HG03469 (cell line): ENCODE data around the gene SCG5.
A peak's percentile ranks its signal among the peaks of the same experiment; 100 is the strongest.
"Not testable (repeated sequence)": the region's sequence is repeated elsewhere in the genome, so short reads cannot be mapped to it uniquely, and the experiment has no call there.

Experiments
- ATAC-seq: cut with Tn5 transposase; IDR thresholded peaks from one replicate; pipeline ENCODE4 v1.9.1; 2021; ENCODE audit warnings: mild to moderate bottlenecking, moderate library complexity, moderate number of reproducible peaks; ENCODE audit not compliant: unreplicated experiment

SCG5 gene, protein sequence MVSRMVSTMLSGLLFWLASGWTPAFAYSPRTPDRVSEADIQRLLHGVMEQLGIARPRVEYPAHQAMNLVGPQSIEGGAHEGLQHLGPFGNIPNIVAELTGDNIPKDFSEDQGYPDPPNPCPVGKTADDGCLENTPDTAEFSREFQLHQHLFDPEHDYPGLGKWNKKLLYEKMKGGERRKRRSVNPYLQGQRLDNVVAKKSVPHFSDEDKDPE

DNA sequence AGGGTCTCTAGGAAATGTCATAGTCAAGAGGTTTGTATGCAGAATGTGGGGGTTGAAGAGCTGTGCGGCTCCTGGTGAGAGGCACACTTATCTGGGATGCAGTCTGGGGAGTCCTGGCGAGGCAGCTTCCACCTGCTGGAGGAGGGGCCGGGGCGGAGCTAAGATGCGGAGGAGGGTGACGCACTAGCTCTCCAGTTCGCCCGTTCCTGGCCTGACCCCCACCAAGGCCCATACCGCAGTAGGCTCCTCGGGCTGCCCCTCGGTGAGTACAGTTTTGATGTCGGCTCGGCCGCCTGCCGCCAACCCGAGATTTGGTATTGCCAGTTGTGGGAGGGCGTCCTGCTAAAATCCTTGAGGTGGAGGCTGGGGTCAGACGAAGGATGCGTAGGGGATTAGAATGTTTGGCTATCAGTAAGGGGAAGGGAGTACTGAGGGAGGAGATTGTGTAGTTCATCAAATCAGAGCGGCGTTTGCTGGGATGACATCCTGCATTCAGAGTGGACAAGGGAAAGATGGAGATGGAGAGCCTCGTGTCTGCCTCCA lies at the start of gene SCG5:
Gene SCG5, plus strand, starts transcription at position 194 of the 543 bp plus-strand sequence. CDS start 1,883 bp downstream, outside the sequence.
- no peak for ATAC-seq

DNA sequence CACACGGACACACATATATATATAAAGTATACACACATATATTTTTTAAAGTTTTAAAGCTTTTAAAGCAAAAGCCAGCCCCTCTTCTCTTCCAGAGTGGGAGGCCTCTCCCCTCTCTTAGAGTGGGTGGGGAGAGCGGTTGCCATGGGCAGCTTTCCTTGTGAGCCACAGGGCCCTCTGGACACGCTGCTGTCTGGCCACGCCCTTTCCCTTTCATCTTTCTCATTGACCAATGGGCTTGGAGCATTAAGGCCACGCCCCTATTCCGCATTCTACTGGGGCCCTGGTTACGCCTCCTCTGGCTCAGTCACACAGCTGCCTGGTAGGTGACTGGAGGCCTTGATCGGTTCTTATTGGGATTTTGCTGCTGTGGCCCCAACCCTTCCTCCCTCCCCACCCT lies 48.4 kb upstream of the SCG5 start, which contains the start of gene GOLGA8N:
Gene GOLGA8N, plus strand, starts transcription at position 306 of the 400 bp plus-strand sequence.
- ATAC-seq: not testable (repeated sequence)

DNA sequence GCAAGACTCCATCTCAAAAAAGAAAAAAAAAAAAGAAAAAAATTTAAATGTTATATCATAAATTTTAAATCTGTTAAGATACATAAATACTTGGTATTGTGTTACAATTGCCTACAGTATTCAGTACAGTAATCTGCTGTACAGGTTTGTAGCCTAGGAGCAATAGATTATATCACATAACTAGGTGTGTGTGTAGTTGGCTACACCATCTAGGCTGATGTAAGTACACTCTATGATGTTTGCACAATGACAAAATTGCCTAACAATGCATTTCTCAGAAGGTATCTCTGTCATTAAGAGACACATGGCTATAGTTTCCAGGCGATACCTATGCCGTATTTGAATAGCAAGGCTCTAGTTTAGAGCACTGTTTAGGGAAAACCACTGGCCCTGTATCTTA lies 32.0 kb upstream of the SCG5 start:
- ATAC-seq: not testable (repeated sequence)

DNA sequence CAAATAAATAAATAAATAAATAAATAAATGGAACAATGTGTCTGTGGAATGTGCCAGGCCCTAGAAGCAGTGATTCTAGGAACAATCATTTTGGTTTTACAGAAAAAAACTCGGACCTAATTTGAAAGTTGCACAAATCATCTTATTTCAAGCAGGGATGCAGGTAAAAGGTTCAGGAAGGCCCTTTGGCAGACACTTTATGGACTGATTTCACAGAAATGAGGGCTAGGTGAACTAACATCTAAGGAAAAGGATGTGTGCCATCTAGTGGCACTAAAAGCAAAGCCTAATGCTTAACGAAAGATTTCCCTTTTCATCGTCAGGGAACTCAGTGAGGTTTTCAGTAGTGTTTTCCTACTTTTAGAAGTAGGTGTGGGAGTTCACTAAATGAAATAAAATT lies 30.8 kb upstream of the SCG5 start:
- not testable (repeated sequence) for ATAC-seq

DNA sequence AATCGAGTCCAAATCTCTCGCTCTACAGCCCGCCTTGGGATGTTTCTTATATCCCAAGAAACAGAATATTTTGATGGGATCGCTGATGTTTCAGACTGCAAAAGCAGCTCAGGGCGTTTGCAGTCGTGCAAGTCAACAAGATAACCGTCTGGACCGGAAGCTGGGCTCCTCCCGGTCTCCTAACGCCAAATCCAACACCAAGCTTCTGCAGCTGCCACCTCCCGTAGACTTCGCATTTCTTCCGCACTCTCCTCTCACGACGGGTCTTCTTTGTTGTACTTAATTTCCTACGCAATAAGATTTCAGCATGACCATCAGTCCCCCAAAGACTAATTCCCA lies 26.8 kb upstream of the SCG5 start:
- ATAC-seq: peak; percentile 9

DNA sequence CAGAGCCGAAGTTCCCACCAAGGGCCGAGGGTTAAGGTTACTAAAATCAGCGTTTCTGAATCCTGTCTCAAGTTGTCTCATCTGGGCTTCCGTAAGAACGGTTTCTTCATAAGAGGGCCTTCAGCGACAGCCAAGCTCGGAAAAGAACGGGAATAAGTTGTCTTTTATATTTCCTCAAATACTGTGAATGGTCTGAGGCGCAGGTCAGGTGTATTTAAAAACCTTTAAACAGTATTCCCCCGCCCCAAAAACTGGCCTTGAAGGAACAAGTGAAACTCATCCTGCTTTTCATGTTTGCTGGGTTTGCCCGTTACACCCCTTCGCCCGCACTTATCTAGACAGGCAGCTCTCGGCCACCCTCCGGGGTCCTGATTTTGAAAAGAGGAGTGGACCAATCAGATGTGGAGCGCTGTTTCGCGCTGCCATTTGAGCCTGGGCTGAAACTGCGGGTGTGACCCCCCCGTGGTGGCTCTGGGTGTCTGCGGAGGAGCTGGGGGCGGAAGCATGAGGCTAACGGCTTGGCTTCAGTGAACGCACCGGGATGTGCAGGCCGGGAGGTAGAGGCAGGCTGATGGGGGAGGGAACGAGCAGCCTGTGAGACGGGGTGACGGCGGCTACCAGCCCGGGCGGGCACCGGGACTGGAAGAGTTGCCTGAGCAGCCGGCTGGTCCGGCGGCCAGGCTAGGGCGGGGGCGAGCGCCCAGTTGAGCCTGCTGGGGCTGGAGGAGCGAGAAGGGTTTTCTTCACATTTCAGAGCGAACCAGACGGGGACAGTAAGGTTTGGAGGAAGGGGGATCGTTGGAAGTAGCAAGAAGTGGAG lies 26.2 kb upstream of the SCG5 start, which contains the start of gene ARHGAP11A:
Gene ARHGAP11A, plus strand, starts transcription at position 454 of the 820 bp plus-strand sequence. CDS start 708 bp downstream, outside the sequence.
- peak; percentile 55 for ATAC-seq

DNA sequence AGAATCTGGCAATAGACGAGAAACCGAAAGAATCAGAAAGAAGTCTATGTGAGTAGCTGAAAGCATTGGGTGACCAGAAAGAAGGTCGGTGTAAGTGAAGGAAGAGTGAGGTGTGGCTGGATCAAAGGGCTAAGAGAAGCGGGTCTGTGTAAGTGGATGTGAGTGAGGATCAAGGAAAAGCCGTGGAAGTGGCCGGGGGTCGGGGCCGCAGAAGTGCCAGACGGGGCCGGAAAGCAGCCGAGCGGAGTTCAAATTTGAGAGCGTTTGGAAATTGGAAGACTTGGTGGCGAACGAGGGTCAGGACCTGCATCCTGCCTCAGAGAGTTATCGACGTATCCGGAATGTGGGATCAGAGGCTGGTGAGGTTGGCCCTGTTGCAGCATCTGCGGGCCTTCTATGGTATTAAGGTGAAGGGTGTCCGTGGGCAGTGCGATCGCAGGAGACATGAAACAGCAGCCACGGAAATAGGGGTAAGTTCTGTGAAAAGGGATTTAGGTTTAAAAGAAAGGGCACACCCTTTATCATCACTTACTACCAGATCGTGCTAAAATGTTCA lies 25.6 kb upstream of the SCG5 start:
- peak; percentile 5 for ATAC-seq

DNA sequence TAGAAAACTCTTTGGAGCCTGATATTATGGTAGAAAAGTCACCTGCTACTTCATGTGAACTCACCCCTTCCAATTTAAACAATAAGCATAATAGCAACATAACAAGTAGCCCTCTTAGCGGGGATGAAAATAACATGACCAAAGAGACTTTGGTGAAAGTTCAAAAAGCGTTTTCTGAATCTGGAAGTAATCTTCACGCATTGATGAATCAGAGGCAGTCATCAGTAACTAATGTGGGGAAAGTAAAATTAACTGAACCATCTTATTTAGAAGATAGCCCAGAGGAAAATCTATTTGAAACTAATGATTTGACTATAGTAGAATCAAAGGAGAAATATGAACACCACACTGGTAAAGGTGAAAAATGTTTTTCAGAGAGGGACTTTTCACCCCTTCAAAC lies 5.1 kb upstream of the SCG5 start:
- ATAC-seq: no peak

DNA sequence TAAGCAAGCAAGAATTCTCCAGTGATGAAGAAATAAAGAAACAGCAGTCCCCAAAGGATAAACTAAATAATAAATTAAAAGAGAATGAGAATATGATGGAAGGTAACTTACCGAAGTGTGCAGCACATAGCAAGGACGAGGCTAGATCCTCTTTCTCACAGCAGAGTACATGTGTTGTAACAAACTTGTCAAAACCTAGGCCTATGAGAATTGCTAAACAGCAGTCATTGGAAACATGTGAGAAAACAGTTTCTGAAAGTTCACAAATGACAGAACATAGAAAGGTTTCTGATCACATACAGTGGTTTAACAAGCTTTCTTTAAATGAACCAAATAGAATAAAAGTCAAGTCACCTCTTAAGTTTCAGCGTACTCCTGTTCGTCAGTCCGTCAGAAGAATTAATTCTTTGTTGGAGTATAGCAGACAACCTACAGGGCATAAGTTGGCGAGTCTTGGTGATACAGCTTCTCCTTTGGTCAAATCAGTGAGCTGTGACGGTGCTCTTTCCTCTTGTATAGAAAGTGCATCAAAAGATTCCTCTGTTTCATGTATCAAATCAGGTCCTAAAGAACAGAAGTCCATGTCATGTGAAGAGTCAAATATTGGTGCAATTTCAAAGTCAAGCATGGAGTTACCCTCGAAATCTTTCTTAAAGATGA lies 4.5 kb upstream of the SCG5 start:
- no peak for ATAC-seq

DNA sequence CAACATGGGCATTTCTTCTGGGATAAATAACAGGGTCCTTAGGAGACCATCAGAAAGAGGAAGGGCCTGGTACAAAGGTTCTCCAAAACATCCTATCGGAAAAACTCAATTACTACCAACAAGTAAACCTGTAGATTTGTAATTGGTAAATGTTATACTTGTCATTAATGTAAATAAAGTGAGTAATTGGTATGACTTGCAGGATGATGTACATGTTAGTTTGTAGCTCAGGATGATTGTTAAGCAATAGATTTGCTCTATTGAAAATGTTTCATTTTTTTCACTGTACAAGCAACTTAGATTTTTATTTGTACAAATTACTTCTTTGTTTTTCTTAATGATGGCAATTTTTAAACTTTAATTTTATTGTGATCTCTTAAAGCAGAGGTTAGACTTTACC lies 3.8 kb upstream of the SCG5 start:
- ATAC-seq: no peak

DNA sequence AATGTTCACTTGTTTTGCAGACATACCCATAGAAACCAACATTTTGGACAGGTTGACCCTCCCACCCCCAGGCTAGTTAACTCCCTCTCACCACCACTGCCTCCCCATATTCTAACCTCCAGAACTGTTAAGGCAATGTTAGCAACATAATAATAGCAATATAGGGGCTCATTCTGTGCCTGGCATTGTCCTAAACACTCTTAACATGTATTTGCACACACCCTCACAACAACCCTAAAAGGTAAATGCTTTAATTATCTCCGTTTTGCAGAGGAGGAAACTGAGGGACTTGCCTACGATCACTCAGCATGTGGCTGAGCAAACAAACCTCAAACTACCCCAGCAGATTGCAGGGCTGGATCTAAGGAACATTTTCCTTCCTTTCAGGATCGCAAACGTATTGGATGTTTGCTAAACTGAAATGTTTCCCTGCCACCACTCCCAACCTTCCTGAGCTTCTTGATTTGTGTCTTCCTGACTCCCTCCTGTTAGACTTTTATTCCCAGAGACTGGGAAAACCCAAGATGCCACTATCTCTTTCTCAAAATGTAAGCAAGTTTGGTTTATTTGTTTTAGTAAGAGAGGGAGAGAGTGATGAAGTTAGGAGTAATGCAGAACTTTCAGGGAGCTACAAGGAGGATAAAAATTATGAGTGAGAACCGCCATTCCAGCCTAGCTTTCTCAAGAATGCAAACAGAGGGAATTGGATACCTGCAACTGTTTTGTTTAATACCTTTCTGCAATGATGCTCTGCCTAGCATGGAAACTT lies 1.3 kb downstream of the SCG5 start:
- ATAC-seq: no peak

DNA sequence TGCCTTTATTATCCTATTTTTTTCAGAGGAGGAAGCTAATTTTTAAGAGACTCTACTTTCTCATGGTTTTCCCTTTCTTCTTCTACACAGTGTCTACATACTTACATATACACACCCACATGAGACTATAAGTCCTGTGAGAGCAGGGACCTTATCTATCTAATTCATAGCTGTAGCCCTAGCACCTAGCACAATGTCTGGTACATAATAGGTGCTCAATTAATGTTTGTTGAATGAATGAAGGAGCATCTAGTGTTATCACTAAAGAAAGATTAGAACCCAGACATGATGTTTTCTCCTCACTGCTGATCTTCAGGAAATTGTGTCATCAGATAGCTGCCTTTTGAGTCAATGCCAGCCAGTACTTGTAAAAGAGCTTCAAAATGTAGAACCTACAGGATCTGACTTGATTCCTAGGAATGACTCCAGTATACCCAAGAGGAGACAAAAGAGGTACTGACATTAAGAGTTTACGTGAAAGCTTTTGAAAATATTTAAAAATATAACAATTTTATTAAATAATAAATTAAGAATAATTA lies 2.5 kb downstream of the SCG5 start:
- no peak for ATAC-seq

DNA sequence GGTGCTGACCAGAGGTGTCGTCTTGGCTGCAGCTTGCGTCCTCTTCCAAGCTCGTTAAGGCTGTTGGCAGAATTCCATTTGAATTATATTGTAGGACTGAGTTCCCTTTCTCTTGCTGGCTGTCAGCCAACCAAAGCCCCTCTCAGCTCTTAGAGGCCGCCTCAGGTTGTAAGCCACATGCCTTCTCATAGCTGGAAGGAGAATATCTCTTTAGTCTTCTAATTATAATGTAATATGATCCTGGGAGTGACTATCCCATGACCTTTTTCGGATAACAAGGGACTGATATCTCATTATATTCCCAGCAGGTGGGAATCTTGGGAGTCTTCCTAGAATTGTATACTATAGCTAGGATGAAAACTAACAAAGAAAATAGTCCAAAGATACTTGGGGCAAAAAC lies 4.8 kb downstream of the SCG5 start:
- no peak for ATAC-seq

DNA sequence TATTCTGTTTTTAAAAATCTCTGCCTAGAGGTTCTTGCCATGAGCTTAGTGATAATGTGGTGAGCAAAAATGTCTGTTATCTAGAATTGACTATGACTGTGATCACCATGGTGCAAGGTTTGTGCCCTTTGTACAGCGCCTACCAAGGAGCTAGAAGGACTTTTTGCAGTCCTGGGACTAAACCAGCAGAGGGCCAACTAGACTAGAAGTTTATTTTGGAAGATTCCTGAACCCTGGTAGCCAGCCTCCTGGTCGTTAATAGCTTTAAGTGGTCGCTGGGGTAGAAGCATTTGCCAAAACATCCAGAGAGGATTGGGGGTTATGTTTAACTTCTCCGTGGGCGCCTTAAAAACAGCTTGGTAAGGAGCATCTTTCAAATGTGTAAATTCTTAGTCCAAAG lies 7.8 kb downstream of the SCG5 start:
- ATAC-seq: no peak

DNA sequence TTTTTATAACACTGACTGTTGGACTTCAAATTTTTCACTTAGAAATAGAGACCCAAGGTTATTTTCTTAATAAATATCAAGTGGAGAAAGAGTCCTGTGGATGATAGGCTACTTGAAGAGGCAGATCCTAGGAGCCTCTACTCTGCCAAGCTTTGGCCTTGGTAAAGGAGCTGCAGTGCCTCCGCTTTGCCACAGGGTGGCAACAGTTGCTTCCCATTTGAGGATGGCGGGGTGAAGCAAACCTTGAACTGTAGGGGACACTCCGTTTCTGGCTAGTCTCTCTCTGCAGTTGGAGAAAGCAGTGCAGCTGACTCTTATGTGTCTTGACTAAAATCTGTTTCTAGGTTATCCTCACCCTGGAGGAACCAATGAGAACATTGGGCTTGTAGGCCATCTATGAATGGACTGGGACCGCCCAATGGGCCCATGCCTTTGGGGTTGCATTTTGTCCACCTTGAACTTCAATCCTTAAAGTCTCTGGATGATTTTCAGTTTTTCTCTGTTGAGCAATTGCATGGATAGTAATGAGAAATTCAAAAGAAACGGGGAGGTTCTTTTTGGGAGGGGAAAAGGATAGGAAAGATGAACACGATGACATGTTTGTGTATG lies 9.8 kb downstream of the SCG5 start:
- ATAC-seq: peak; percentile 60

DNA sequence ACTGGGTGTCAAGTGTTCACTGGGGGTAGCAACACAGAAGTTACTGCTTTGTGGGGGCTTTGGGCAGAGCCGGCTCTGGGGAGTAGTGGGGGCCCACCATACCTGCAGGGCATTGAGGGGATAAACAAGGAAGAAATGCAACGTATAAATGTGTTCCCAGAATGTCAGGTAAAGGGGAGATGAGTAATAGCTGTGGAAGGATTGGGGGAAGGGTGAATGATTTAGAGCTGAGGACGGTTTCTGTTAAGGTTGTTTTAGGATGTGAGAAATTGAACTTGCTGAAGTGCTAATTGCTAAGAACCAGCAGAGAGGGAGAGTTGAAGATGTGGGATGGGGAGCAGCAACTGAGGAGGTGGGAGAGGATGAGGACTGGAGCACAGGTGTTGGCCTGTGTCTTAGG lies 10.7 kb downstream of the SCG5 start:
- no peak for ATAC-seq

DNA sequence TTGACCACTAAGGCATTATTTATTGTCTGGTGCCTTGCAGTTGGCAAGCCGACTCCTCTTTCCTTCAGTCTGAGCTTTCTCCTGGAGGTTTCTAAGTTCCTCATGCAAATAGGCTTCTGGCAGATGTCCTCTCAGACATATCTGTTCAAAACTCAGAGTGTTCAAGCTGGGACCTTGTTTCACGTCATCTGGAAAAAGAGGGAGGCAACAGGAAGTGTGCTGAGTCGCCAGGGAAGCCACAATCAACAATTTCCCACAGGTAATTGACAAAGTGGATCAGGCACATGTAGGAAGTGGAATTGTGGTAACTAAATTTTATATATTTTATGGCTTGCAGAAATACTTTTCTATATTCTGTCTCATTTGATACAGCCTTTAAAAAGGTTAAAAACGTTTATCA lies 14.6 kb downstream of the SCG5 start:
- no peak for ATAC-seq

DNA sequence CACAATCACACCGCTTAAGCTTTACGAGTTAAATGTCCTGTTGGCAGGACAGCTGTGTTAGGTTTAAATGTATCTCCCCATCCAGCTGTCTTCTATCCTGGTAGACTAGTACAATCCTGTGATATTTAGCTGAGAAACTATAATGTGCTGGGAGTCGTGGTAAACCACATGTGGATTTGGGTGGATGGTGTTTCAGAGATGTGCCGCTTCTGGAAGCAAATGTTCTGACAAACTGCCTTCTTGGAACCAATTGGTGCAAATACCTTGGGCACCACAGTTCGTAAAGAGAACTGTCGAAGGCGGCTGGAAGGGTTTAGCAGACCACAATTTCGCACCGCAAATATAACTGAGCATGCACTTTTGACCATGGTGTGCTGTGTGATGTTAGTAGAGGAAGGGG lies 15.0 kb downstream of the SCG5 start:
- no peak for ATAC-seq

DNA sequence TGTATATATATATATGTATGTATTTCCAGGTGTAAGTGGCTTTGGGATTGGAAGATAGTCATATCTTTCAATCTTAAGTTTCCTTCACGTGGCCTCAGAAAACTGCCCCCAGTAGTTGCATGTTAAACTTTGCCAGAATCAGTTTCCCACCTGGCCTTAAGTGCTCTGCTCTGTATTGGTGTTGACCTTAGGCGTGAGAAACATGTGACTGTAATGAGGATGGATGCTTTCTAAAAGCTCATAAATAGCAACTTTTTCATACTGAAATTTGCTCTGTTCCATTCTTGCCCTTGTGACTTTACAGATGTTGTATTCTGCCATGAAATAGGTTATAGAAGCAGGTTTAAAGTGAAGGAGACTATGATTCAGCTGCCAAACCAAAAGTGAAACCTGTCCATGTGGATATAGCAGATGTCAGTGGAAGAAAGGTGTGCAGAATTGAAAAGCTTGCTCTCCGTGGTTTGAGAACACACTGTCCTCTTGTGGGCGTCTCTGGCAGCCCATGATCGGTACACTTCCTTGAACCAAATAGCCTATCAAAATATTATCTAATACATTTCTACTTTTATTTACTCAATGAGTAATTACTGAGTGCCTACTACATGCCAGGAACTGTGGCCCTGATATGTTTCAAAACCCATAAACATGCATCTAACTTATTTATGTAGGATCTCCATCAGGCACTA lies 15.8 kb downstream of the SCG5 start:
- no peak for ATAC-seq
